ENCODE measurements around the gene DNAH6.
"Not testable (repeated sequence)": the region's sequence is repeated elsewhere in the genome, so short reads cannot be mapped to it uniquely, and the experiment has no call there.

The DNAH6 gene

DNA sequence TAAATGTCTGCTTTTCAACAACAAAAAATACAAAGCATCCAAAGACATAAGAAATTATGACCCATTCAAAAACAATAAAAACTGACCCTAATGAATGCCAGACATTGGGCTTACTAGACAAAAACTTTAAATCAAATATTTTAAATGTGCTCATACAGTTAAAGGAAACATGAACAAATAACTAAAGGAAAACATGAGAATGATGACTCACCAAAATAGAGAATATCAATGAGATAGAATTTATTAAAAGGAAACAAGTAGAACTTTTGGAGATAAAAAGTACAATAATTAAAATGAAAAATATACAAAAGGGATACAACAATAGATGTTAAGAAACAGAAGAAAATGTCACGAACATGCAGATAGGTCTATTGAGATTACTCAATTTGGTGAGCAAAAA lies 254.0 kb downstream of the DNAH6 start:
- Mint-ChIP-seq H3K9me3 (peaks cover 38% of the 10 kb centered on the region), H3K4me1 (peaks cover 18% of the 10 kb centered on the region), H3K27me3 (no peaks in the 10 kb centered on the region), H3K4me3 (no peak overlapping the region), H3K27ac (no peak overlapping the region), H3K36me3 (peaks cover 21% of the 10 kb centered on the region)

DNA sequence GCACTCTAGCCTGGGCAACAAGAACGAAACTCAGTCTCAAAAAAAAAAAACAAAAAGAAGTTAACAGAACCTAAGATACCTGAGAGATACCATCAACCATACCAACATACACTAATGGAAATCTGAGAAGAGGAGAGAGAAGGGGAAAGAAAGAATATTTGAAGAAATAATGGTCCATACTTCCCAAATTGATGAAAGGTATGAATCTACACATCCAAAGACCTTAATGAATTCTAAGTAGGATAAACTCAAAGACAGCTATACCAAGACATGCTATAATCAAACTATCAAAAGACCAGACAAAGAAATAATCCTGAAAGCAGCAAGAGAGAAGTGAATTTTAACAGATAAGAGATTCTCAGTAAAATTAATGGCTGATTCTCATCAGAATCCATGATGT lies 255.0 kb downstream of the DNAH6 start:
- Mint-ChIP-seq H3K9me3 (peaks cover 38% of the 10 kb centered on the region), H3K4me3 (no peak overlapping the region), H3K27me3 (no peaks in the 10 kb centered on the region), H3K27ac (no peak overlapping the region), H3K4me1 (peaks cover 18% of the 10 kb centered on the region), H3K36me3 (peaks cover 21% of the 10 kb centered on the region)

DNA sequence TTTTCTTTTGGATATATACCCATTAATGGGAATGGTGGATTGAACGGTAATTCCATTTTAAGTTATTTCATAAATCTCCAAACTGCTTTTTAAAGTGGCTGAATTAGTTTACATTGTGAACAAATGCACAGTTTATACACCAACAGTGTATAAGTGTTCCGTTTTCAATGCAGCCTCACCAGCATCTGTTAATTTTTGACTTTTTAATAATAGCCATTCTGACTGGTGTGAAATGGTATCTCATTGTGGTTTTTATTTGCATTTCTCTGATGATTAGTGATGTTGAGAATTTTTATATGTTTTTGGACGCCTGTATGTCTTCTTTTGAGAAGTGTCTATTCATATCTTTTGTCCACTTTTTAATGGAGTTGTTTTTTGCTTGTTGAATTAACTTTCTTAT lies 257.3 kb downstream of the DNAH6 start:
- H3K27ac Mint-ChIP-seq, H3K4me3 Mint-ChIP-seq, H3K4me1 Mint-ChIP-seq, H3K27me3 Mint-ChIP-seq: not testable (repeated sequence)
- H3K9me3 Mint-ChIP-seq: peaks cover 32% of the 10 kb centered on the region
- H3K36me3 Mint-ChIP-seq: peaks cover 22% of the 10 kb centered on the region

DNA sequence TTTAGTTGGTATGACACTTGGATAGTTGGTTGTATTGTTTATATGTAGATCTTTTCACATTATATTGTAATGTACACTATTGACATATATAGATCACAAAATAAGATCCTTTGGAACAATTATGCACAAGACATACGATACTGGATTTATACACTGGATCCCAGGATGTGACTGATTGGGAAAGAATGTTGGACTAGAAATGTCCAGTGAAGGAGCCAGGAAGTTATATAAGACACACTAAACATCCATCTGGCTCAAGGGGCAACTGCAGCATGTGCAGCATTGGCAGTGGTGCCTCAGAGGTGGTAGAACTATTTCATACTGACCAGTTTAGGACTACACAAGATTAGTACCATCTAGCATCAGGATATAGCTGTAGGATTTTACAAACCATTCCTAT lies 259.7 kb downstream of the DNAH6 start:
- peaks cover 26% of the 10 kb centered on the region for H3K9me3 Mint-ChIP-seq
- H3K27me3 Mint-ChIP-seq: no peaks in the 10 kb centered on the region
- H3K36me3 Mint-ChIP-seq: peaks cover 20% of the 10 kb centered on the region

DNA sequence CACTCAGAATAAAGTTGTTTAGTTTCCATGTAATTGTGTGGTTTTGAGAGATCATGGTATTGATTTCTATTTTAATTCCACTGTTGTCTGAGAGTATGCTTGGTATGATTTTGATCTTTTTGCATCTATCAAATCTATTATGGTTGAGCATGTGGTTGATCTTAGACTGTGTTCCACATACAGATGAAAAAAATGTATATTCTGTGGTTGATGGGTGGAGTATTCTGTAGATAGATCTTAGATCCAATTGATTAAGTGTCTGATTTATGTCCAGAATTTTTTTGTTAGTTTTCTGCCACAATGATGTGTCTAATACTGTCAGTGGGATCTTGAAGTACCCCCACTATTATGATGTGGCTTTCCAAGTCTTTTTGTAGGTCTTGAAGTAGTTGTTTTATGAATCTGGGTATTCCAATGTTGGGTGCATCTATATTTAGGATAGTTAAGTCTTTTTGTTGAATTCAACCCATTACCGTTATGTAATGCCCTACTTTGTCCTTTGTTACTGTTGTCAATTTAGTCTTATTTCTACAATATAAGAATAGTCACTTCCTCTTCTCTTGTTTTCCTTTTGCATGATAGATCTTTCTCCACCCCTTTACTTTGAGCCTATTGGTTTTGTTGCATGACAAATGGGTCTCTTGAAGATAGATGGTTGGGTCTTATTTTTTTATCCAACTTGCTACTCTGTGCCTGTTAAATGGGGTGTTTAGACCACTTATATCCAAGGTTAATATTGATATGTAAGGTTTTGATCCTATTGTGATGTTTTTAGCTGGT lies 262.8 kb downstream of the DNAH6 start:
- peaks cover 10% of the 10 kb centered on the region for H3K36me3 Mint-ChIP-seq
- peaks cover 61% of the 10 kb centered on the region for H3K4me1 Mint-ChIP-seq
- H3K27ac Mint-ChIP-seq: peak overlapping the region; percentile 19
- no peaks in the 10 kb centered on the region for H3K27me3 Mint-ChIP-seq
- H3K9me3 Mint-ChIP-seq: peaks cover 10% of the 10 kb centered on the region
- no peak overlapping the region for H3K4me3 Mint-ChIP-seq

More for the DNA sequence above, 259.7 kb downstream of the DNAH6 start:
- Mint-ChIP-seq H3K4me1 (peaks cover 30% of the 10 kb centered on the region), H3K4me3 (no peak overlapping the region), H3K27ac (no peak overlapping the region)

DNA sequence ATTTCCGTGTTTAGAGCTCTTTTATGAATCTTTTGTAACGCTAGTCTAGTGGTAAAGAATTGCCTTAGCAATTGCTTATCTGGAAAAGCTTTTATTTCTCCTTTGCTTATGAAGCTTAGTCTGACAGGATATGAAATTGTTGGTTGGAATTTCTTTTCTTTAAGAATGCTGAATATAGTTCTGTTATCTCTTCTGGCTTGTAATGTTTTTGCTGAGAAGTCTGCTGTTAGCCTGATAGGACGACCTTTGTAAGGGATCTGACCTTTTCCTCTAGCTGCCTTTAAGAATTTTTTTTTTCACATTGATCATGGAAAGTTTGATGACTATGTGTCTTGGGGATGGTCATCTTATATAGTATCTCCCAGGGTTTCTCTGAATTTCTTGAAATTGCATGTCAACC lies 263.5 kb downstream of the DNAH6 start:
- Mint-ChIP-seq H3K4me1 (peaks cover 68% of the 10 kb centered on the region), H3K4me3 (no peak overlapping the region)

DNA sequence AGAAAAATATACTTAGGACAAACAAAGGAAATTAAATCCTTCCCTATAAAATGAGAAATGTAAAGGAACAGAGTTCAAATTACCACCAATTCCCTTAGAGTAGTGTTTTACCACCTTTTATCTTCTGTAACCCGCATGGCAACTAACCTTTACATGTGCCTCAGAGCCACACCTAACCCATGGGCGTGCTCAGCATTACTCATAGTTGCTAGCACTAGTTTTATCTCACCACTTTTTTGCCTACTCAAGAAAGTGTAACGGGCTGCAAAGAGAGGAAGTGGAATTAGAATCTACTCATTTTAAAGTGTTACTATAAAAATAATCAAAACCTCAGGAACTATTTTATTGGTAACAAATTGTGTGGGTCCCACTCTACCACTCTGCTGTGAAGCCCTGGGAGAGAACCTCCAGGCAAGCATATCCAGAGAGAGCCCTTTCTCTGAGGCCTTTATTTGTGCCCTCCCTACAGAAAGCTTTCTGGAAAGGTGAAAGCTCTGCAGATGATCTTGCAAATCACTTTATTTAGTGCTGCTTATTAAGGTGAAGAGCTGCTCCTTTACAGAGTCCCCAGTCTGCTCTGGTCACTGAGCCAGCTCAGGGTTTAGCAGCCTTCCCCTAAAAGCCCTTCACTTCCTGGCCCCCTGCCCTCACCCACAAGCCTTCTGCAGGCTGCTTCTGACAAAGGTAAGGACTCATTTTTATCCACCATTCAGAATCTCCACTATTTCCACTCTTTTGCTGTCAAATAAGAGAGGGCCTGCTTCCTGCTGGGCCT lies 265.8 kb downstream of the DNAH6 start:
- H3K4me1 Mint-ChIP-seq: peaks cover 85% of the 10 kb centered on the region
- H3K9me3 Mint-ChIP-seq: no peaks in the 10 kb centered on the region
- no peaks in the 10 kb centered on the region for H3K27me3 Mint-ChIP-seq
- H3K4me3 Mint-ChIP-seq: peak overlapping the region; percentile 59
- peaks cover 4% of the 10 kb centered on the region for H3K36me3 Mint-ChIP-seq
- H3K27ac Mint-ChIP-seq: peak overlapping the region; percentile 76

More for the DNA sequence above, 263.5 kb downstream of the DNAH6 start:
- no peaks in the 10 kb centered on the region for H3K27me3 Mint-ChIP-seq
- peaks cover 6% of the 10 kb centered on the region for H3K36me3 Mint-ChIP-seq
- peaks cover 4% of the 10 kb centered on the region for H3K9me3 Mint-ChIP-seq
- H3K27ac Mint-ChIP-seq: peak overlapping the region; percentile 71

DNA sequence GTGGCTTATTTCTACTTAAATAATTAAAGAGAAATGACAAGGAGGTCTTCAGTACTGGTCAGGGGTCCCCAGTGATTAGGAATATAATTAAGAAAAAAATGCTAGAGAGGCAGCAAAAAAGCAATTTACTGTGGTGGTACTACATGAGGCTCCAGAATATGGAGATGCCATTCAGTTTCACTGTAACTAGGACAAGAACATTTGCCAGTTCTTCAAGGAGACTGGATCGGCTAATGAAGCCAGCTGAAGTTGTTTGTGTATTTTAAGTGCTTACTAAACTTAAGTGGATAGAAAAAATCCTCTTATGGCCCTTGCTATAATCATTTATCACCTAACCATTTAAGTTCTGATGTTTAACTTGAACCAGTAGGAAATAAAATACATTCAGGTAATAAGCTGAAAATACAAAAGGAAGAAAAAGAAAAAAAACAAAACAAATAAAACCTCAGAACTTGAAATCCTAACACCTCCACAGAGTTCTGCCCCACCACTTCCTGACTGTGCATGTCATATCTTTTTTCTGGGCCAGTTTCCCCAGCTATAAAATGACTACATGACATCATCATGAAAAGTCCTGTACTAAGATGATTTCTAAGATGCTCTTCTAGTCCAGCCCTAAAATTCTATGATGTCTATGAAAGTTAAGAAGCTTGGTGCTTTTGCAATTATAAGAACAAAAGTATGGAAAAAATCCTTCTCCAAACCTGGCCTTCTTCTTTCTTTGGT lies 266.6 kb downstream of the DNAH6 start:
- H3K4me1 Mint-ChIP-seq: peaks cover 88% of the 10 kb centered on the region
- no peaks in the 10 kb centered on the region for H3K27me3 Mint-ChIP-seq
- peaks cover 3% of the 10 kb centered on the region for H3K36me3 Mint-ChIP-seq
- H3K27ac Mint-ChIP-seq: peak overlapping the region; percentile 89
- no peaks in the 10 kb centered on the region for H3K9me3 Mint-ChIP-seq
- peak overlapping the region; percentile 59 for H3K4me3 Mint-ChIP-seq

DNA sequence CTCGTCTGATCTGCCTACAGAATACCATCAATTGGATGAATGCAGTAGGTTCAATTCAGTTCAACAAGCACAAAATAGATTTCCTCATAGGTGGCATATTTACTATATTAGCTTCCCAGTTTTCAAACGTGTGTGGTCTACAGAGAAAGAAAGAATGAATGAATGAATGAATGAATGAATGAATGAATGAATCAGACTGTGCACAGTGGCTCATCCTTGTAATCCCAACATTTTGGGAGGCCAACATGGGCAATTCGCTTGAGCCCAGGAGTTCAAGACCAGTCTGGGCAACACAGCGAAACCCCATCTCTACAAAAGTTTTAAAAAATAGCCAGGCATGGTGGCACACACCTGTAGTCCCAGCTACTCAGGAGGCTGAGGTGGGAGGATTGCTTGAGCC lies 269.7 kb downstream of the DNAH6 start:
- Mint-ChIP-seq H3K27me3 (no peaks in the 10 kb centered on the region), H3K36me3 (peaks cover 4% of the 10 kb centered on the region), H3K4me1 (peaks cover 63% of the 10 kb centered on the region), H3K27ac (no peak overlapping the region), H3K9me3 (no peaks in the 10 kb centered on the region), H3K4me3 (no peak overlapping the region)

DNA sequence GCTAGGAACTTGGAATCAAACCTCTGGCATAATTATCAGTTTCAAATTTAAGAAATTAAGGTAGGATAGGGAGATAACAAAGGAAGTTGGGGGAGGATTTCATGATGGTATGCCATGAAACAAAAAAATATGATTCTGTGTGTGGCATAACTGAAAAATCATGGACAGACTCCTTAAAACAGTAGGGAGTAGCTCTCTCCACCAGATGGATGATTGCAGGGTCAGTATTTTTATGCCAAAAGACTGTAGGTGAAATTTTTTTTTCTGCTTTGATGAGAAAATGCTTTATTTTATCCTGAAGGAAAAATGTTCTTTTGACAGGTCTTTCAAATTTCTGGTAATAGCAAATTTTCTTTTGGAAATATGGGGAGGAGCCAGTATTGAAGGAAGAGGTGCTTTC lies 270.3 kb downstream of the DNAH6 start:
- Mint-ChIP-seq H3K4me3 (no peak overlapping the region), H3K27ac (no peak overlapping the region), H3K9me3 (no peaks in the 10 kb centered on the region), H3K4me1 (peaks cover 57% of the 10 kb centered on the region), H3K27me3 (no peaks in the 10 kb centered on the region), H3K36me3 (peaks cover 4% of the 10 kb centered on the region)

DNA sequence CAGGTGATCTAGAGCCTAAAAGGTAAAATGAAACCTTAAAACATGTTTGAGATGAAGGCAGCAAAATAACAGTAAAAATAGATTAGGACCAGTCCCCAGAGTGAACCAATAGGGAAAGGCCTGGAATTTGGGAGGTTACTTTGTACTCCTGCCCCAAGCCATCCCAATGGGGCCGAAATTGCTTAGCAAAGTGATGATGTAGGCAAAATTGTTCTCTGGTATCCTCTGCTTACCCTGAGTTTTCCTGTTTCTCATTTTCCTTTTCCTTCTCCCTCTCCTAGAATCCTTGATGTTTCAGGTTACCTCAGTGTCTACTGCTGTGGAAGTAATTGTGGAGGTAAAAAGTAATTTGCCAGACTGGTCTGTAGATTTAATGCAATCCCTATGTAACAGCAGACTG lies 271.7 kb downstream of the DNAH6 start:
- Mint-ChIP-seq H3K27me3 (no peaks in the 10 kb centered on the region), H3K27ac (no peak overlapping the region), H3K9me3 (peaks cover 11% of the 10 kb centered on the region), H3K36me3 (peaks cover 10% of the 10 kb centered on the region), H3K4me3 (no peak overlapping the region), H3K4me1 (peaks cover 47% of the 10 kb centered on the region)

DNA sequence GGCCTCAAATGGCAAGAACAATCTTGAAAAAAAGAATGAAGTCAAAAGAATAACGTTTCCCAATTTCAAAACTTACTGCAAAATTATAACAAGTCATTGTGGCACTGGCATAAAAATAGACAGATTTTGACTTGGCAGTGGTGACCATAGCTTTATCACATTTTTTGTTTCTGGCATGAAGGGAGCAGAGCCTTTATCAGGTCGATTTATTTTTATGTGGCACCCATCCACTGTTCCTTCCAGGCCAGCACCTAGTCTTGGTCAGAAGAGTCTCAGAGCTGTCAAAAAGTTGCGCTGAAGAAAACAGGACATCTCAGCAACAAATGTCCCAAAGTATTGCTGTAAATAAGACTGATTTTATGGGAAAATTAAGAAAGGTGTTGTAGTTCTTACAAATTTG lies 272.2 kb downstream of the DNAH6 start:
- no peak overlapping the region for H3K27ac Mint-ChIP-seq
- no peak overlapping the region for H3K4me3 Mint-ChIP-seq
- H3K36me3 Mint-ChIP-seq: peaks cover 10% of the 10 kb centered on the region
- H3K4me1 Mint-ChIP-seq: peaks cover 42% of the 10 kb centered on the region
- H3K9me3 Mint-ChIP-seq: peaks cover 11% of the 10 kb centered on the region
- no peaks in the 10 kb centered on the region for H3K27me3 Mint-ChIP-seq

DNA sequence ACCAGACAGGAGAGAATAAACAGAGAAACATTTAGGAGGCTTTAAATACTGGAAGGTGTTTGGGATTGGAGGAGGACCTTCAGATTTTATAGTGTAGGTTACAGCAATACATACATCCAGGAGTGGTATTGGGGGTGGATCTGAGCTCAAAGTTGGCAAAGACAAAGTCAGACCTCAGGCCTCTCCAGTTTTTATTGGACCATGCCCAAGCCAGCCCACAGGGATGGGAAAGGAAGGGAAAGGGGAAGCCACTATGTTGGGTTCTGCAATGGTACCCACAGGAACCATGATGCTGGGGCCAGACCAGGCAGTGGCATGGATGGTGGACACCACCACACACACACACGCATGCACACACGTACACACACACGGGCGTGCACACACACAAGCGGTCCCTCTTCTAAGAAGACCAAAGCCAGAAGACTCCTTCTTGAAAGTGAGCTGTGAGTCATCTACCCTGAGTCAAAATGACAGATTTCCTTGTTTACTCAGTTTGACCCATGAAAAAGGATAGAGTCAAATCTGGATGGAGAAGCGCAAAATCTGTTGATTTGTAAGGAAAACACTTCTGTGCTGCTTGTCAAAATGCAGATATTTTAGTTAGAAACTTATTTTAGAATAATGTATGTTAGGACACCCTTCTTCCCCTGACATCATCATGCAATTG lies 276.7 kb downstream of the DNAH6 start:
- peaks cover 11% of the 10 kb centered on the region for H3K9me3 Mint-ChIP-seq
- H3K4me1 Mint-ChIP-seq: peaks cover 16% of the 10 kb centered on the region
- no peak overlapping the region for H3K4me3 Mint-ChIP-seq
- H3K27me3 Mint-ChIP-seq: no peaks in the 10 kb centered on the region
- peaks cover 7% of the 10 kb centered on the region for H3K36me3 Mint-ChIP-seq
- H3K27ac Mint-ChIP-seq: no peak overlapping the region

DNA sequence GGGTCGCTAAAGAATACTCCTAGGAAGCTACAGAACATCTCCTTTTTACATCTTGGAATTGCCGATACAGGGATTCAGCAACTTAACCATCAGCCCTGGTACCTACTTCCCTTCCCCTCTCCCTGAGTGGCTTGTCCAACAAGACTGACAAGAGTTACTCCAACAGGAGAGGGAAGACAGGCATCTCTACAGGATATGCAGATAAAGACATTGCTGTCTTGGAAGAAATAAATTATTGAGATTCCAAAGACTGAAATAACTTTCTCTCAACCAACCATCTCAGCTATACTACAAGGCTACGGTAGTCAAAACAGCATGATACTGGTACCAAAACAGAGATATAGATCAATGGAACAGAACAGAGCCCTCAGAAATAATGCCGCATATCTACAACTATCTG lies 277.3 kb downstream of the DNAH6 start:
- Mint-ChIP-seq H3K27ac (no peak overlapping the region), H3K9me3 (peaks cover 11% of the 10 kb centered on the region), H3K4me1 (peaks cover 18% of the 10 kb centered on the region), H3K36me3 (peaks cover 6% of the 10 kb centered on the region), H3K4me3 (no peak overlapping the region), H3K27me3 (no peaks in the 10 kb centered on the region)

DNA sequence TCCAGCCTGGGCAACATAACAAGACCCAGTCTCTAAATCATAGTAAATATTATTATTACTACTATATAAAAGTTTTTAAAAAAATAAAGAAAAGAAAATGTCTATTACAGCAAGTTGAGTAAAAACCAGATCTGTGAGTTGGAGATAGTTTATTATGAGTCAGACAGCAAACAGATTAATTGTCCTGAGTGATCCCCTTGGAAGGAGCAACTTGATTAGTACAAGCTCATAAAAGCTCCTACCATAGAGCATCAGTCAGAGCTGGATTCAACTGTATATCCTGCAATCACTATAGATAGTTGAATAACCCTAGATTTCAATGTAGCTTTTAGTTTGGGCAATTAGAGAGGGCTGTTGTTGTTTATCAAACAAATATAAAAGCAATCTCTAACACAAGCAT lies 280.5 kb downstream of the DNAH6 start:
- Mint-ChIP-seq H3K9me3 (peaks cover 15% of the 10 kb centered on the region), H3K27ac (no peak overlapping the region), H3K36me3 (peaks cover 13% of the 10 kb centered on the region), H3K27me3 (no peaks in the 10 kb centered on the region), H3K4me1 (peaks cover 39% of the 10 kb centered on the region), H3K4me3 (no peak overlapping the region)

Measured in activated naive CD4-positive, alpha-beta T cell treated with anti-CD3 and anti-CD28 coated beads, Interleukin-2, amount 50 U/mL, for 24 hours (primary cell).